ENCODE data around the gene ZMAT5.

DNA sequence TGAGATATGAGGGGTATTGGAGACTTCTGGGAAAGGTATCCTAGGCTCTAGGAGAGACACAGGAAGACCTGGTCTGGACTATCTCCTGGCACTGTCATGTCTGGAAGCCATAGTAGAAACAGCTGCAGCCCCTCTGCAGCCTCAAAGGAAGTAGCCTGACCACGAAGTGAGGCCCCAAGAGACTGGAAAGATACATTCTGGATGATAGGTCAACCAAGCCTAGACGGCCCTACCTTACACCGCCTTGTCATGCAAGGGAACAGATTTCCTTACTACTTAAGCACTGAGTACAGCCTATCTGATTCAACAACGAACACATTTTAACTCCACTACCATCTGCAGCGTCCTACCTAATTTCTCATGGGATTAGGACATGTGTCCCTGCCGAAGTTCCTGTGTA, 31.5 kb upstream of the ZMAT5 start:
- TF ChIP-seq, protein P1, sequence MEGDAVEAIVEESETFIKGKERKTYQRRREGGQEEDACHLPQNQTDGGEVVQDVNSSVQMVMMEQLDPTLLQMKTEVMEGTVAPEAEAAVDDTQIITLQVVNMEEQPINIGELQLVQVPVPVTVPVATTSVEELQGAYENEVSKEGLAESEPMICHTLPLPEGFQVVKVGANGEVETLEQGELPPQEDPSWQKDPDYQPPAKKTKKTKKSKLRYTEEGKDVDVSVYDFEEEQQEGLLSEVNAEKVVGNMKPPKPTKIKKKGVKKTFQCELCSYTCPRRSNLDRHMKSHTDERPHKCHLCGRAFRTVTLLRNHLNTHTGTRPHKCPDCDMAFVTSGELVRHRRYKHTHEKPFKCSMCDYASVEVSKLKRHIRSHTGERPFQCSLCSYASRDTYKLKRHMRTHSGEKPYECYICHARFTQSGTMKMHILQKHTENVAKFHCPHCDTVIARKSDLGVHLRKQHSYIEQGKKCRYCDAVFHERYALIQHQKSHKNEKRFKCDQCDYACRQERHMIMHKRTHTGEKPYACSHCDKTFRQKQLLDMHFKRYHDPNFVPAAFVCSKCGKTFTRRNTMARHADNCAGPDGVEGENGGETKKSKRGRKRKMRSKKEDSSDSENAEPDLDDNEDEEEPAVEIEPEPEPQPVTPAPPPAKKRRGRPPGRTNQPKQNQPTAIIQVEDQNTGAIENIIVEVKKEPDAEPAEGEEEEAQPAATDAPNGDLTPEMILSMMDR (IDR thresholded peaks at IDR 0.05; ENCODE audit: insufficient read depth, low read length, poor library complexity, severe bottlenecking): no peak
- no peak for TF ChIP-seq EZH2phosphoT487 (conservative IDR thresholded peaks at IDR 0.05; ENCODE audit: low read length)

Data from SU-DHL-6 (cell line).